Suprapubic skin (tissue), 4 donors: ENCODE measurements around the gene ATP6V1D. TPM values are rescaled to one million over a fixed set of nuclear protein-coding genes. Genes with fewer than 3 reads are reported as not detected.
A peak's percentile ranks its signal among the peaks of the same experiment; 100 is the strongest.
"Not testable (repeated sequence)": the region's sequence is repeated elsewhere in the genome, so short reads cannot be mapped to it uniquely, and the experiment has no call there.

Experiments used
- DNase-seq, 2 donors: peaks; one replicate each; pipeline ENCODE4 v3.0.0-alpha.2; 2019; ENCODE audit warnings: low spot score in 2 of 2
- H3K27ac ChIP-seq: fragments of 200-600 bp; sonication (generic); one replicate; pipeline ENCODE4 v1.5.1; 2019
- H3K27me3 ChIP-seq: fragments of 200-600 bp; sonication (generic); one replicate; pipeline ENCODE4 v1.5.1; 2019
- H3K36me3 ChIP-seq: fragments of 200-600 bp; sonication (generic); one replicate; pipeline ENCODE4 v1.5.1; 2019
- H3K4me1 ChIP-seq: fragments of 200-600 bp; sonication (generic); one replicate; pipeline ENCODE4 v1.5.1; 2019
- H3K4me3 ChIP-seq: fragments of 200-600 bp; sonication (generic); one replicate; pipeline ENCODE4 v1.5.1; 2019; ENCODE audit warnings: mild to moderate bottlenecking
- H3K9me3 ChIP-seq: fragments of 200-600 bp; sonication (generic); one replicate; pipeline ENCODE4 v1.5.1; 2019
- CTCF ChIP-seq, 2 donors: fragments of 200-600 bp in 1 of 2; fragments of 450-650 bp in 1 of 2; sonication (generic) in 1 of 2; IDR thresholded peaks; one replicate each; pipeline ENCODE4 v1.5.1; 2016 to 2019; ENCODE audit warnings: antibody characterized with exemption in 2 of 2, mild to moderate bottlenecking in 1 of 2, moderate library complexity in 1 of 2
- EP300 ChIP-seq: sonication (generic); formaldehyde crosslinking; IDR thresholded peaks from one replicate; pipeline ENCODE4 v1.6.1; 2017; ENCODE audit warnings: antibody characterized with exemption
- POLR2A ChIP-seq, 2 donors: fragments of 450-650 bp; IDR thresholded peaks; one replicate each; pipeline ENCODE4 v1.6.1; 2017; ENCODE audit warnings: antibody characterized with exemption in 2 of 2, mild to moderate bottlenecking in 2 of 2, moderate library complexity in 2 of 2
- POLR2AphosphoS5 ChIP-seq, 3 donors: sonication (generic); formaldehyde crosslinking; IDR thresholded peaks; one replicate each; pipeline ENCODE4 v1.6.1; 2017; ENCODE audit warnings: antibody characterized with exemption in 3 of 3
- WGBS: methylation state at CpG from one replicate; pipeline ENCODE4 v1.1.5; 2018; 5-methylcytosine and 5-hydroxymethylcytosine counted together
- total RNA-seq, 4 donors: library from RNA; depleted of rRNA; stranded (reverse); fragments of >200 nt; gene quantifications; one replicate each; pipeline ENCODE4 v1.1.0, GENCODE V29; 2016

Gene ATP6V1D
- 100 to 1,000 TPM in 1 of 4 donors, 10 to 100 TPM in 3; 61.0 to 100 (median 83.1) TPM for total RNA-seq

DNA sequence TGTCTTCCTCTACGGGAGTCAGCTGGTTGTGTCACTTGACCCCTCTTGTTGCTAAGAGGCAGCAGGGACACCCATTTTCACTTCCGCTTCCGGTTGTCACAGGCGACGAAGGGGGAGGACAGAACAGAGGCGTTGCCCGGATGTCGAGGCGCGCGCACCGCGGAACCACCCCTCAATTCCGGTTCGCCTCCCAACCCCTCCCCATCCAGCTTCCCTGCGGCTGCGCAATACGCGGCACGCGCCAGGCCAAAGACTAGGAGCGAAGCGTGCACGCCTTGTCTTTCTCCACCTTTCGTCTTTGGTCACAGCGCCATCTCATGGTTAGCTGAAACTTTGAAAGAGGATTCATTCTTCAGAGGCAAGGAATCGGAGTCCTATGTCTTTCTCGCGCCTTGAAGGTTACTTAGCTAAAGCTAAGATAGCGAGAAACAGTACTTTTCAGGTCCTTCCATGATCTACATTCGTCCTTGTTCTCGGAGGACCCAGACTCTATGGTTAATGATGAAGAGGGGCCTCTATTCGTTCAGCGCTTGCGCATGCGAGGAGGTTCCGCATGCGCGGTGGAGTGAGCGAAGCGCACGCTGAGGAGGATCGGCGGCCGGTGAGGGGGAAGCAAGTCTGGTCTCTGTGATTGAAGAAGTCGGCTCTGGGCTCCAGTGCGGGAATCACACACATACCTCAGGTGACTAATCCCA lies at the start of gene ATP6V1D, which contains the start of gene EIF2S1:
Gene ATP6V1D (minus strand): TSS at position 30 of the 695 bp plus-strand sequence. CDS start 106 bp downstream, outside the sequence.
Gene EIF2S1 (plus strand): TSS at position 554 of the 695 bp plus-strand sequence. CDS start 4,440 bp downstream, outside the sequence.
- no peak for TF ChIP-seq EP300
- TF ChIP-seq POLR2AphosphoS5 (IDR thresholded peaks at IDR 0.05) = peak; percentile 6 to 71 (median 50)
- peak; percentile 56 to 74 for TF ChIP-seq POLR2A (IDR thresholded peaks at IDR 0.05)
- peak; percentile 86 to 97 for TF ChIP-seq CTCF (IDR thresholded peaks at IDR 0.05)
- Histone ChIP-seq H3K4me1 (peaks cover 67% of the 10 kb centered on the region), H3K4me3 (peak within 1 kb of the TSS; percentile 91), H3K9me3 (no peaks in the 10 kb centered on the region), H3K27me3 (no peaks in the 10 kb centered on the region), H3K27ac (peak within 1 kb of the TSS; percentile 94), H3K36me3 (peaks cover 6% of the 10 kb centered on the region)
- peak; percentile 99 for DNase-seq
- under 1% methylated on average over 40 of the region's 47 CpGs for WGBS

GRCh38 chr14:67408122-67408801 lies 48.7 kb upstream of the ATP6V1D start:
- H3K4me3 ChIP-seq, H3K27ac ChIP-seq, H3K9me3 ChIP-seq, H3K36me3 ChIP-seq: not testable (repeated sequence)
- 72% methylated on average over 7 of the region's 7 CpGs for WGBS
- peak in 1 of 2 donors; percentile 10 for DNase-seq
- peaks cover 37% of the 10 kb centered on the region for H3K4me1 ChIP-seq
- peaks cover 11% of the 10 kb centered on the region for H3K27me3 ChIP-seq

GRCh38 chr14:67405771-67406170 lies 46.2 kb upstream of the ATP6V1D start:
- Histone ChIP-seq H3K9me3 (no peaks in the 10 kb centered on the region), H3K4me1 (peaks cover 19% of the 10 kb centered on the region), H3K36me3 (no peaks in the 10 kb centered on the region), H3K4me3 (no peak overlapping the region), H3K27ac (no peak overlapping the region), H3K27me3 (no peaks in the 10 kb centered on the region)
- no peak for TF ChIP-seq CTCF (IDR thresholded peaks at IDR 0.05)
- TF ChIP-seq POLR2A (IDR thresholded peaks at IDR 0.05) = no peak
- TF ChIP-seq POLR2AphosphoS5 (IDR thresholded peaks at IDR 0.05) = no peak
- no peak for TF ChIP-seq EP300
- no peak for DNase-seq
- WGBS = 99% methylated on average over 5 of the region's 5 CpGs

DNA sequence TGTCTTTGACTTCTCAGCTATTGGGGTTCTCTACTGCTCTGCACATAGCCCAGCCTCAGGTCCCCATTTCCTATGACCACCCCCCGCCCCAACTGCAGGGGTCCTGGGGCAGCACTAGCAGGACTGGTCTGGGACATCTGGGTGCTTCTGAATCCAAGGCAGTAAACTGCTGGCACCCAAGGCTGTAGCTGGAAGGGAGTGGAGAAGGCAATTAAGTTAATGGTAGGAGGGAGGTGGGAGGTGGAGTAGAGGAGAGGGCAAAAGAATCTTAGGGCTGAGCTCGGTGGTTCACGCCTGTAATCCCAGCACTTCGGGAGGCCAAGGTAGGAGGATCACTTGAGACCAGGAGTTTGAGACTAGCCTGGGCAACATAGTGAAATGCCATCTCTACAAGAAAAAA lies 40.8 kb upstream of the ATP6V1D start:
- Histone ChIP-seq H3K27me3 (no peaks in the 10 kb centered on the region), H3K27ac (no peak overlapping the region), H3K4me3 (no peak overlapping the region), H3K36me3 (peaks cover 2% of the 10 kb centered on the region), H3K4me1 (no peaks in the 10 kb centered on the region), H3K9me3 (no peaks in the 10 kb centered on the region)
- WGBS = 82% methylated on average over 4 of the region's 4 CpGs
- TF ChIP-seq POLR2A (IDR thresholded peaks at IDR 0.05) (no peak), CTCF (IDR thresholded peaks at IDR 0.05) (no peak), POLR2AphosphoS5 (IDR thresholded peaks at IDR 0.05) (no peak), EP300 (no peak)
- no peak for DNase-seq

DNA sequence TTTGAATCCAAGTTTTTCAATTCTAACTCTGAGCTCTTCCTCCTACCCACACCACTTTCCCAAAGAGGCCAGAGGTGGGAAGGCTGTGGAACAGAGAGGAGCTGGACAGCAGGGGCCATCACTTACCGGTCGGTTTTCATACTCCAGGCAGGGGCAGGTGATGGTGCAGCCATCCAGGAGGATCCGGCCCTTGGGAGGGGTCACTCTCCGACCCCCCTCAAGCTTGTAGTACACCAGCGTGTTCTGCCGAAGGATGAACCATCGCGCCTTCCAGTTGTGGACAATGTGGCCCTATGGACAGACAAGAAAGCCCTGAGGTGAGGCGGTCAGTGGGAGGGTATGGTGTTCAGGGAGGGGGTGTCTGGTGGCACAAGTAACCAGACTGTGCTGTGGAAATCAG lies 37.9 kb upstream of the ATP6V1D start:
- H3K9me3 ChIP-seq = no peaks in the 10 kb centered on the region
- WGBS = 95% methylated on average over 9 of the region's 9 CpGs
- no peak for DNase-seq
- TF ChIP-seq POLR2A (IDR thresholded peaks at IDR 0.05) (no peak), POLR2AphosphoS5 (IDR thresholded peaks at IDR 0.05) (no peak), CTCF (IDR thresholded peaks at IDR 0.05) (no peak), EP300 (no peak)
- H3K36me3 ChIP-seq = peaks cover 9% of the 10 kb centered on the region
- H3K27ac ChIP-seq = no peak overlapping the region
- H3K4me3 ChIP-seq = no peak overlapping the region
- H3K4me1 ChIP-seq = no peaks in the 10 kb centered on the region
- no peaks in the 10 kb centered on the region for H3K27me3 ChIP-seq
